ENCODE data around the gene MCM9.

MCM9 gene

DNA sequence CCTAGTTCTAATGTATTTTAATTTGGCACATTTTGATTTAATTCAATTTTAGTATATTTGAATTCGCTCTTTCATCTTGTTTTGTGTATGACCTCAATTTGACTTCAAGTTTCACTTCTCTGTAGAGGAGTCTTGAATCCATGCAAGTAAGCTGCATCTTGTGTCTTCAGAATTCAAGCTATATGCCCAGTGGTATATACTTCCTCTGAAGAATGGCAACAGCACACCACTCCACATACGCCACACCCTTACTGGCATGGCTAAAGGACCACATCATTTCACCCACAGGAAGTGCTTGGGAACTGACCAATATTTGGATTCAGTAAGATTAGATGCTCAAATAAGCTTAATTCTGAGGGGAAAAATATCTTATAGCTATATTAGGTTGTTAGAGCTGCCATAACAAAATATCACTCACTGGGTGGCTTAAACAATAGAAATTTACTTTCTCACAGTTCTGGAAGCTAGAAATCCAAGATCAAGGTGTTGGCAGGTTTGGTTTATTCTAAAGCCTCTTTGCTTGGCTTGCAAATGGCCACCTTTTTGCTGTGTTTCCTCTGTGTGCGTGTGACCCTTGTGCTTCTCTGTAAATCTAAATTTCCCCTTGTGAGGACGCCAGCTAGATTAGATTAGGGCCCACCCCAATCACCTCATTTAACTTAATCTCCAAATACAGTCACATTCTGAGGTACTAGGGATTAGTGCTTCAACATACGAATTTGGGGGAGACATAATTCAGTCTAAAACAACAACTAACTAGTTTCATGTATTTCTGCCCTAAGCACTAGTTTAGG lies 43.8 kb downstream of the MCM9 start:
- no peak overlapping the region for H3K4me3 ChIP-seq (ENCODE audit: low read depth, low read length)
- peak; percentile 39 for DNase-seq (ENCODE audit: low read depth)
- no peak for TF ChIP-seq MYC (IDR thresholded peaks at IDR 0.05; ENCODE audit: low read depth, low read length)
- TF ChIP-seq, protein P1, sequence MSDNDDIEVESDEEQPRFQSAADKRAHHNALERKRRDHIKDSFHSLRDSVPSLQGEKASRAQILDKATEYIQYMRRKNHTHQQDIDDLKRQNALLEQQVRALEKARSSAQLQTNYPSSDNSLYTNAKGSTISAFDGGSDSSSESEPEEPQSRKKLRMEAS (IDR thresholded peaks at IDR 0.05; ENCODE audit: low read depth, low read length) = no peak
- TF ChIP-seq POLR2A (IDR thresholded peaks at IDR 0.05; ENCODE audit: extremely low read depth, insufficient read length) = no peak
- TF ChIP-seq, protein P2, sequence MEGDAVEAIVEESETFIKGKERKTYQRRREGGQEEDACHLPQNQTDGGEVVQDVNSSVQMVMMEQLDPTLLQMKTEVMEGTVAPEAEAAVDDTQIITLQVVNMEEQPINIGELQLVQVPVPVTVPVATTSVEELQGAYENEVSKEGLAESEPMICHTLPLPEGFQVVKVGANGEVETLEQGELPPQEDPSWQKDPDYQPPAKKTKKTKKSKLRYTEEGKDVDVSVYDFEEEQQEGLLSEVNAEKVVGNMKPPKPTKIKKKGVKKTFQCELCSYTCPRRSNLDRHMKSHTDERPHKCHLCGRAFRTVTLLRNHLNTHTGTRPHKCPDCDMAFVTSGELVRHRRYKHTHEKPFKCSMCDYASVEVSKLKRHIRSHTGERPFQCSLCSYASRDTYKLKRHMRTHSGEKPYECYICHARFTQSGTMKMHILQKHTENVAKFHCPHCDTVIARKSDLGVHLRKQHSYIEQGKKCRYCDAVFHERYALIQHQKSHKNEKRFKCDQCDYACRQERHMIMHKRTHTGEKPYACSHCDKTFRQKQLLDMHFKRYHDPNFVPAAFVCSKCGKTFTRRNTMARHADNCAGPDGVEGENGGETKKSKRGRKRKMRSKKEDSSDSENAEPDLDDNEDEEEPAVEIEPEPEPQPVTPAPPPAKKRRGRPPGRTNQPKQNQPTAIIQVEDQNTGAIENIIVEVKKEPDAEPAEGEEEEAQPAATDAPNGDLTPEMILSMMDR (IDR thresholded peaks at IDR 0.05; ENCODE audit: low read depth, low read length) = no peak

DNA sequence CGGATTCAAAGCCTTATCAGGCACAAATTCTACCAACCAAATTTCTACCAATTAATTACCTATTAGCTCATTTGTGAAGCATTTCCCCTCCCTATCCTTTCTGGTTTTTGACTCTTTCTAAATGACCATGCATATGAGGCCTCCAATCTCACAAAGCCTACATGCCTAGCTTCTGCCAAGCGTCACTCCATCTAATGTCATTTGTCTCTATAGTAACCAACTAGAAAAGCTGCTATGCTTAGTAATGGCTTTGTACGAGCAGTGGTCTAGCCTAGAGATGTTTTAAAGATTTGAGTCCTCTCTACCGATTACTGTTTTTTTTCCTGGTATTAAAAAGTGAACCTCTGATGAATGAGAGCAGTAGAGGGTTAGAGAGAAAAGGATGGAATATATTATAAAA lies 45.8 kb downstream of the MCM9 start:
- no peak for DNase-seq (ENCODE audit: low read depth)
- no peak overlapping the region for H3K4me3 ChIP-seq (ENCODE audit: low read depth, low read length)
- TF ChIP-seq, protein P1 (IDR thresholded peaks at IDR 0.05; ENCODE audit: low read depth, low read length) = no peak
- TF ChIP-seq, protein P2 (IDR thresholded peaks at IDR 0.05; ENCODE audit: low read depth, low read length) = no peak
- no peak for TF ChIP-seq POLR2A (IDR thresholded peaks at IDR 0.05; ENCODE audit: extremely low read depth, insufficient read length)
- no peak for TF ChIP-seq MYC (IDR thresholded peaks at IDR 0.05; ENCODE audit: low read depth, low read length)

DNA sequence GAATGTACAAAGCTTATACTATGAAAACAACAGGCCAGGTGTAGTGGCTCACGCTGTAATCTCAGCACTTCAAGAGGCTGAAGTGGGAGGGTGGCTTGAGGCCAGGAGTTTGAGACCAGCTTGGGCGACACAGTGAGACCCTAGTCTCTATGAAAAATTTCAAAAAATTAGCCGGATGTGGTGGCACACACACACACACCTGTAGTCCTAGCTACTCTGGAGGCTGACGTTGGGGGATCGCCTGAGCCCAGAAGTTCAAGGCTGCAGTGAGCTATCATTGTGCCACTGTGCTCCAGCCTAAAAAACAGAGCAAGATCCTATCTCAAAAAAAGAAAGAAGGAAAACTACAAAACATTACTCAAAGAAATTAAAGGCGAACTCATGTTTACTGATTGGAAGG lies 48.3 kb downstream of the MCM9 start:
- no peak for TF ChIP-seq MYC (IDR thresholded peaks at IDR 0.05; ENCODE audit: low read depth, low read length)
- no peak for TF ChIP-seq POLR2A (IDR thresholded peaks at IDR 0.05; ENCODE audit: extremely low read depth, insufficient read length)
- TF ChIP-seq, protein P2 (IDR thresholded peaks at IDR 0.05; ENCODE audit: low read depth, low read length) = no peak
- TF ChIP-seq, protein P1 (IDR thresholded peaks at IDR 0.05; ENCODE audit: low read depth, low read length) = no peak

DNA sequence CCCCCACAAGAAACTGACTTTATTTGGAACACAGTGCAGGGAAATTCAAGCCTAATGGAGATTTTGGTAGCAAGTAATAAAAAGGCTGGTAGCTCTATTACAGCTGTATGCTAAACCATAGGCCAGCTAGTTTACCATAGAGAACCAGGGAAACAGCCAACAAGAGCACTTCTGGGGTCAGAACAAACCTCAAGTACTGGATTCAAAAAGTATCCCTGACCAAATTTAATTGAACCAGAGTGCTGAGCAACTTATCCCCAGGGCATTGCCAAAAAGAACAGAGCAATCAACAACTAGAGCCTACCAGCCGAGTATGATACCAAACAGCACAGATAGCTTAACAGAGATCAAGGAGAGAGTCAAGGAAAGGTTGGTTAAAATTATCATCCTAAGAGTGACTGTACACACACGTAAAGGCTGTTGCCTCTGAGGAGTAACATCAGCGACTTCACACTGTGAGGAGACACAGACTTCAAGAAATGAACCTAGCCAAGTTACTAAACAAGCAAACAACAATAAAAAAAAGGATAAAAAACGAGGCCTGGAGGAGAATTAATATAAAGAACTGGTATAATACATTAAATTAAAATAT lies 52.5 kb downstream of the MCM9 start:
- TF ChIP-seq MYC (IDR thresholded peaks at IDR 0.05; ENCODE audit: low read depth, low read length) (no peak), POLR2A (IDR thresholded peaks at IDR 0.05; ENCODE audit: extremely low read depth, insufficient read length) (no peak)
- TF ChIP-seq, protein P2 (IDR thresholded peaks at IDR 0.05; ENCODE audit: low read depth, low read length) = no peak
- TF ChIP-seq, protein P1 (IDR thresholded peaks at IDR 0.05; ENCODE audit: low read depth, low read length) = no peak
- DNase-seq (ENCODE audit: low read depth) = no peak
- no peak overlapping the region for H3K4me3 ChIP-seq (ENCODE audit: low read depth, low read length)

More for the DNA sequence above, 48.3 kb downstream of the MCM9 start:
- H3K4me3 ChIP-seq (ENCODE audit: low read depth, low read length) = no peak overlapping the region
- no peak for DNase-seq (ENCODE audit: low read depth)

DNA sequence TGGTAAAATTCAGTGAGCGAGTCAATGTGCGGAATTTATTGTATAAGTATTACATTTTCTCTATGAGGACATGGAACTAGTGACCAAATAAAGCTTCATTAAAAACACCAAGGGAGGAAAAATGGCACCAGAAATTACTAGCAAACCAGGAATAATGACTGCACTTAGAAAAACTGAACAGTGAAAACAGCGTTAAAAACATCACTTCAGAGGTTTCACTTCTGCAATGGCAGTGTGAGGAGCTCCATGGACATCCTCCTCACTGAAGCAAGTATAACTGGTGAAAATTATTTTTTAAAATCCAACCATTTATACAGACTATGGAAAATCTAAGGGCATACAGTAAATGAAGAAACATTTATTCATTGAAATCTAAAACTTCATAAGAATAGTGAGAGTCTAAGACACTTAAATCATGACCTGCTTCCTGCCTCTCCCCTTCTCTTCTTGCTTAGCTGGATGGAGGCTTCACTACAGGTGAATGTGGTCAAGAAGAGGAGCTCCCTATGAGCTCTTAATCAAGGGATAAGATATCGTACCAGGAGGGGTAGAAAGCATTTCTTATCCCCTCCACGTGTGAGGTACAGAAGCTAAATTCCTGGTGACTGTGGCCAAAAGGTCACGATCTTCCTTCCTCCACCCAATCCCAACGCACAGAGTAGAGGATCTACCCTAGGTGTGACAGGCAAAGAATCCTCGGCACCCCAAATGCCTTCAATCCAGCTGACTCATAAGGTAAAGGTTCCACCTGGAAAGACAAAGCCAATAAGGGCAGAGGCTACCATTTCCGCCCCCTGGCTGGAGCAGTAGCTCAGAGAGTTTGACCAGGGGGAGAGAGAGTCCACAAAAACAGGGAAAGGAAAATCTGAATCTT lies 53.3 kb downstream of the MCM9 start:
- H3K4me3 ChIP-seq (ENCODE audit: low read depth, low read length) = no peak overlapping the region
- DNase-seq (ENCODE audit: low read depth) = no peak
- TF ChIP-seq, protein P2 (IDR thresholded peaks at IDR 0.05; ENCODE audit: low read depth, low read length) = no peak
- TF ChIP-seq, protein P1 (IDR thresholded peaks at IDR 0.05; ENCODE audit: low read depth, low read length) = no peak
- TF ChIP-seq POLR2A (IDR thresholded peaks at IDR 0.05; ENCODE audit: extremely low read depth, insufficient read length) (no peak), MYC (IDR thresholded peaks at IDR 0.05; ENCODE audit: low read depth, low read length) (no peak)

Measured in NB4 (cell line).